Adrenal gland (tissue), 5 donors: ENCODE data around the gene SNCG.

Source experiments
- POLR2A ChIP-seq, 2 donors: fragments of 450-650 bp; IDR thresholded peaks; one replicate each; pipeline ENCODE4 v1.6.1; 2017; ENCODE audit warnings: antibody characterized with exemption in 2 of 2, mild to moderate bottlenecking in 2 of 2, moderate library complexity in 1 of 2
- TF ChIP-seq, protein P1 (sequence below), 6 experiments: fragments of 450-650 bp in 4 of 6; fragments of 200-600 bp in 2 of 6; sonication (generic) in 1 of 6; IDR thresholded peaks; 1 replicate in 5 of 6; 2 replicates in 1 of 6; pipeline versions ENCODE4 v1.5.1 to v1.8.0; 2016 to 2021; ENCODE audit warnings: antibody characterized with exemption in 6 of 6, mild to moderate bottlenecking in 2 of 6, moderate library complexity in 1 of 6
- donor health status: DM: no; HTN: no; CAD: no.

DNA sequence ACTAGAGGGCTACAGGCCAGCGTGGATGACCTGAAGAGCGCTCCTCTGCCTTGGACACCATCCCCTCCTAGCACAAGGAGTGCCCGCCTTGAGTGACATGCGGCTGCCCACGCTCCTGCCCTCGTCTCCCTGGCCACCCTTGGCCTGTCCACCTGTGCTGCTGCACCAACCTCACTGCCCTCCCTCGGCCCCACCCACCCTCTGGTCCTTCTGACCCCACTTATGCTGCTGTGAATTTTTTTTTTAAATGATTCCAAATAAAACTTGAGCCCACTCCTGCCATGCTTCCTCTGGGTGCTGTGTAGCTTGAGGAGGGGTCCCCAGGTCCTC is 4.5 kb downstream of the SNCG start:
- TF ChIP-seq, protein P1, sequence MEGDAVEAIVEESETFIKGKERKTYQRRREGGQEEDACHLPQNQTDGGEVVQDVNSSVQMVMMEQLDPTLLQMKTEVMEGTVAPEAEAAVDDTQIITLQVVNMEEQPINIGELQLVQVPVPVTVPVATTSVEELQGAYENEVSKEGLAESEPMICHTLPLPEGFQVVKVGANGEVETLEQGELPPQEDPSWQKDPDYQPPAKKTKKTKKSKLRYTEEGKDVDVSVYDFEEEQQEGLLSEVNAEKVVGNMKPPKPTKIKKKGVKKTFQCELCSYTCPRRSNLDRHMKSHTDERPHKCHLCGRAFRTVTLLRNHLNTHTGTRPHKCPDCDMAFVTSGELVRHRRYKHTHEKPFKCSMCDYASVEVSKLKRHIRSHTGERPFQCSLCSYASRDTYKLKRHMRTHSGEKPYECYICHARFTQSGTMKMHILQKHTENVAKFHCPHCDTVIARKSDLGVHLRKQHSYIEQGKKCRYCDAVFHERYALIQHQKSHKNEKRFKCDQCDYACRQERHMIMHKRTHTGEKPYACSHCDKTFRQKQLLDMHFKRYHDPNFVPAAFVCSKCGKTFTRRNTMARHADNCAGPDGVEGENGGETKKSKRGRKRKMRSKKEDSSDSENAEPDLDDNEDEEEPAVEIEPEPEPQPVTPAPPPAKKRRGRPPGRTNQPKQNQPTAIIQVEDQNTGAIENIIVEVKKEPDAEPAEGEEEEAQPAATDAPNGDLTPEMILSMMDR (IDR thresholded peaks at IDR 0.05): no peak
- no peak for TF ChIP-seq POLR2A (IDR thresholded peaks at IDR 0.05)
